HEK293T (cell line): Measurements from ENCODE around the gene TCERG1L.

Experiments
- CTCF ChIA-PET: fragments of 350-600 bp; formaldehyde crosslinking; extraction: SDS; loops from one replicate; lab custom pipeline; 2021; ENCODE audit warnings: antibody characterized with exemption, inconsistent platforms; lab: Yijun Ruan, JAX
- POLR2A ChIA-PET: fragments of 350-600 bp; formaldehyde crosslinking; extraction: SDS; loops from one replicate; lab custom pipeline; 2020; ENCODE audit warnings: antibody characterized with exemption, inconsistent platforms; lab: Yijun Ruan, JAX
- DNase-seq: peaks from one replicate; pipeline ENCODE4 v3.0.0; 2012; ENCODE audit warnings: mixed read lengths; ENCODE audit errors: extremely low spot score
- ARNT ChIP-seq: fragments of 450-650 bp; IDR thresholded peaks from 2 replicates; pipeline ENCODE4 v1.6.1; 2017; ENCODE audit warnings: mild to moderate bottlenecking
- BHLHE40 ChIP-seq: fragments of 450-650 bp; IDR thresholded peaks from 2 replicates; pipeline ENCODE4 v1.6.1; 2016; ENCODE audit warnings: mild to moderate bottlenecking, moderate library complexity, borderline replicate concordance
- CTBP1 ChIP-seq: fragments of 450-650 bp; IDR thresholded peaks from 2 replicates; pipeline ENCODE4 v1.6.1; 2016; ENCODE audit warnings: borderline replicate concordance
- ELF4 ChIP-seq: fragments of 450-650 bp; IDR thresholded peaks from 2 replicates; pipeline ENCODE4 v1.6.1; 2017; ENCODE audit warnings: antibody characterized with exemption
- FOXA1 ChIP-seq: fragments of 450-650 bp; IDR thresholded peaks from 2 replicates; pipeline ENCODE4 v1.6.1; 2016; ENCODE audit warnings: mild to moderate bottlenecking
- FOXK2 ChIP-seq: fragments of 450-650 bp; IDR thresholded peaks from 2 replicates; pipeline ENCODE4 v1.6.1; 2016; ENCODE audit warnings: mild to moderate bottlenecking
- FOXM1 ChIP-seq: fragments of 450-650 bp; IDR thresholded peaks from 2 replicates; pipeline ENCODE4 v1.6.1; 2017; ENCODE audit warnings: mild to moderate bottlenecking, borderline replicate concordance
- HDGF ChIP-seq: fragments of 450-650 bp; IDR thresholded peaks from 2 replicates; pipeline ENCODE4 v1.6.1; 2017; ENCODE audit warnings: antibody characterized with exemption, borderline replicate concordance
- L3MBTL2 ChIP-seq: fragments of 450-650 bp; conservative IDR thresholded peaks from 2 replicates; pipeline ENCODE4 v1.6.1; 2016; ENCODE audit warnings: mild to moderate bottlenecking
- LEF1 ChIP-seq: fragments of 450-650 bp; IDR thresholded peaks from 2 replicates; pipeline ENCODE4 v1.6.1; 2017; ENCODE audit warnings: mild to moderate bottlenecking, borderline replicate concordance
- NFRKB ChIP-seq: fragments of 450-650 bp; IDR thresholded peaks from 2 replicates; pipeline ENCODE4 v1.6.1; 2016; ENCODE audit warnings: mild to moderate bottlenecking, moderate library complexity
- PKNOX1 ChIP-seq: fragments of 450-650 bp; IDR thresholded peaks from 2 replicates; pipeline ENCODE4 v1.6.1; 2016
- SP1 ChIP-seq: fragments of 450-650 bp; IDR thresholded peaks from 2 replicates; pipeline ENCODE4 v1.6.1; 2017
- SUZ12 ChIP-seq: fragments of 450-650 bp; IDR thresholded peaks from 2 replicates; pipeline ENCODE4 v1.6.1; 2016; ENCODE audit warnings: mild to moderate bottlenecking
- TARDBP ChIP-seq: fragments of 450-650 bp; IDR thresholded peaks from 2 replicates; pipeline ENCODE4 v1.6.1; 2016
- ZNF384 ChIP-seq: fragments of 450-650 bp; IDR thresholded peaks from 2 replicates; pipeline ENCODE4 v1.6.1; 2016

Gene TCERG1L

GRCh38 chr10:131168238-131168875 lies 143.2 kb downstream of the TCERG1L start:
- ChIA-PET CTCF (no interaction called here), POLR2A (no interaction called here)
- TF ChIP-seq TARDBP (no peak), L3MBTL2 (no peak), SP1 (no peak), NFRKB (no peak), LEF1 (no peak), ELF4 (no peak), HDGF (no peak), CTBP1 (no peak), SUZ12 (no peak), FOXM1 (no peak), FOXA1 (no peak), ZNF384 (no peak), FOXK2 (no peak), BHLHE40 (no peak)
- DNase-seq, result no peak

DNA sequence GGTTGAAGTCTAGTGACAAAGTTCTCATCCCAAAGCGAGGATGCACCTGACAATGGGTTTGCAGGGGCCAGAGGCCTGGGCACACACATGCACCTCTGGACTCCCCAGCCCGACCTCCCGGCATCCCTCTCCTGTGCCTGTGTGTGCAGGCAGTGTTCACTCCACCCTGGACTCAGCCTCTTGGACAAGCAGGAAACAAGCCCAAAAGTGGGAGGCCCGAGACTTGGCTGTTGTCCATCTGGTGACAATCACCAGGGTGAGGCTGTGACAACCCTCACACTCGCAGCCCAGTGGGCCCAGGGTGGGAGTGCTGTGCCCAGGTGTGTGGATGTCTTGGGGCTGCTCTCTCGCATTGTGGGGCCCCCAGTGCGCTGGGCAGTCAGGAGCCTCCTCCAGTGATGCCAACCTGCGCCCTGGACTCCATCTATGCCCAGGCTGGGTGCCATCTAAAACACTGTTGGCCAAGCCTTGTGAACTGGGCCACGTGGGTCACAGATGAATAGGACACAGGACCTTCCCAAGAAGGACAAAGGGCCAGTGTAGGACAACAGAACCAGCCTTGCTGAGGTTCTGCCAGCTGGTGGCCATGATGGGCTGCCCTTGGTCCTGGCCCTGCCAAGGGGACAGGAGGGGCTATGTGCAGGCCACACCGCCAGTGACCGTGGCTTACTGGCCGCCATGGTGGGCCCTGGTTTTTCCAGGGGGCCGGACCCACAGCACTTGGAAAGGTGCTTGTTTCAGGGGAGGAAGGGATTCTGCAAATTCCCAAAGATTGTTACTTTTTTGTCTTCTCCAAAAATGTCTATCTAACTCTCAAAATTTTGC lies 144.3 kb downstream of the TCERG1L start:
- no peak for DNase-seq
- CTCF ChIA-PET, result no interaction called here
- POLR2A ChIA-PET, result no interaction called here
- no peak for TF ChIP-seq L3MBTL2
- no peak for TF ChIP-seq SP1
- no peak for TF ChIP-seq FOXA1
- no peak for TF ChIP-seq ELF4
- no peak for TF ChIP-seq FOXK2
- TF ChIP-seq NFRKB, result no peak
- no peak for TF ChIP-seq PKNOX1
- TF ChIP-seq CTBP1, result no peak
- no peak for TF ChIP-seq TARDBP
- TF ChIP-seq BHLHE40, result no peak
- no peak for TF ChIP-seq FOXM1
- TF ChIP-seq ZNF384, result no peak

- ChIA-PET POLR2A (no interaction called here), CTCF (no interaction called here)
- DNase-seq, result no peak
- TF ChIP-seq CTBP1 (no peak), ELF4 (no peak), FOXA1 (no peak), L3MBTL2 (no peak), SP1 (no peak), ZNF384 (no peak), LEF1 (no peak), SUZ12 (no peak), NFRKB (no peak), FOXK2 (no peak), BHLHE40 (no peak), PKNOX1 (no peak), FOXM1 (no peak), HDGF (no peak), TARDBP (no peak), ARNT (no peak)
These were observed 145.0 kb downstream of the TCERG1L start for GRCh38 chr10:131166486-131166885.

DNA sequence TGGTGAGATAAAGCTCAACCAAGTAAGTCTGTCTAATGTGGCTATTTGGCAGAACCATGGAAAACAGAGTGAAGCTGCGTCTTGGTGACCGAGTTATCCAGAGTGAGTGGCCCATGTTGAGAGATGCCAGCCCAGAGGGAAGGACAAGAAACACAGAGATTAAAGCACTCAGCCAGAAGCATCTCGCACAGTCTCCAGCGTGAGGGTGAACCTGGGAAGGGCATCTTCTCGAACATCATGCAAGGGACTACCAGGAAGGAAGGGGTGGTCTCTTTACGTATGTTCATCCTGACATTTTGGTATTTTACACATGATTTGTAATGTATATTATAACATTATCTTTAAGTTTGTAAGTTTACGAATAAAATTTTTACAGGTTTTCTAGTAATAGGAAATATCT lies 146.4 kb downstream of the TCERG1L start:
- ChIA-PET POLR2A (no interaction called here), CTCF (no interaction called here)
- DNase-seq, result no peak
- no peak for TF ChIP-seq HDGF
- no peak for TF ChIP-seq TARDBP
- TF ChIP-seq ELF4, result no peak
- TF ChIP-seq ARNT, result no peak
- TF ChIP-seq PKNOX1, result no peak
- no peak for TF ChIP-seq FOXK2
- TF ChIP-seq ZNF384, result no peak
- no peak for TF ChIP-seq FOXM1
- TF ChIP-seq SP1, result no peak
- no peak for TF ChIP-seq CTBP1
- no peak for TF ChIP-seq LEF1
- TF ChIP-seq L3MBTL2, result no peak
- TF ChIP-seq NFRKB, result no peak
- TF ChIP-seq SUZ12, result no peak
- no peak for TF ChIP-seq BHLHE40
- TF ChIP-seq FOXA1, result no peak

GRCh38 chr10:131162866-131163843 lies 148.4 kb downstream of the TCERG1L start:
- no peak for TF ChIP-seq FOXM1
- no peak for TF ChIP-seq NFRKB
- TF ChIP-seq PKNOX1, result no peak
- no peak for TF ChIP-seq FOXA1
- no peak for TF ChIP-seq TARDBP
- CTCF ChIA-PET, result interaction anchor here (0.6 kb wide), 1 partner anchor 79 kb away, joined by 3 read pairs; no protein-coding TSS in a partner anchor

More at GRCh38 chr10:131162866-131163843, 148.4 kb downstream of the TCERG1L start:
- POLR2A ChIA-PET, result no interaction called here
- no peak for DNase-seq
